Measurements from ENCODE around the gene ZSCAN18. TPM values are rescaled to one million over a fixed set of nuclear protein-coding genes. Genes with fewer than 3 reads are reported as not detected.

ZSCAN18 gene
- total RNA-seq, 2 experiments from 2014 or later: 27.0 to 31.7 TPM

GRCh38 chr19:58079792-58080191, 18.2 kb downstream of the ZSCAN18 start:
- H3K9me3 Mint-ChIP-seq: peaks cover 41% of the 10 kb centered on the region
- no peak for TF ChIP-seq CTCF (IDR thresholded peaks at IDR 0.05)
- ChIA-PET POLR2A (no interaction called here), CTCF (interaction anchor here (1.0 kb wide), 1 partner anchor 58 kb away, joined by 3 read pairs; no protein-coding TSS in a partner anchor)
- no peak for ATAC-seq
- H3K36me3 Mint-ChIP-seq (ENCODE audit: low read depth): peaks cover 37% of the 10 kb centered on the region
- H3K4me1 Mint-ChIP-seq (ENCODE audit: low read depth): no peaks in the 10 kb centered on the region
- no peak overlapping the region for H3K27ac Mint-ChIP-seq
- no peak for DNase-seq
- H3K4me3 Mint-ChIP-seq: no peak overlapping the region
- no peaks in the 10 kb centered on the region for H3K27me3 Mint-ChIP-seq
- intact Hi-C loops (cut with micrococcal nuclease): no loop called here

GRCh38 chr19:58067240-58067912, 30.7 kb downstream of the ZSCAN18 start:
- no peak for TF ChIP-seq CTCF (IDR thresholded peaks at IDR 0.05)
- no peak for ATAC-seq
- H3K27me3 Mint-ChIP-seq: no peaks in the 10 kb centered on the region
- intact Hi-C loops (cut with micrococcal nuclease): no loop called here
- peaks cover 64% of the 10 kb centered on the region for H3K9me3 Mint-ChIP-seq
- H3K4me1 Mint-ChIP-seq (ENCODE audit: low read depth): no peaks in the 10 kb centered on the region
- no peak overlapping the region for H3K27ac Mint-ChIP-seq
- CTCF ChIA-PET: no interaction called here
- DNase-seq: no peak
- H3K4me3 Mint-ChIP-seq: no peak overlapping the region
- H3K36me3 Mint-ChIP-seq (ENCODE audit: low read depth): peaks cover 47% of the 10 kb centered on the region
- POLR2A ChIA-PET: interaction anchor here (0.7 kb wide), 1 partner anchor 8 kb away, joined by 3 read pairs; the partner anchor contains the start of gene ZNF135

GRCh38 chr19:58063712-58064111, 34.3 kb downstream of the ZSCAN18 start:
- ATAC-seq: no peak
- ChIA-PET POLR2A (no interaction called here), CTCF (no interaction called here)
- H3K27ac Mint-ChIP-seq: no peak overlapping the region
- DNase-seq: no peak
- H3K9me3 Mint-ChIP-seq: peaks cover 63% of the 10 kb centered on the region
- intact Hi-C loops (cut with micrococcal nuclease): no loop called here
- peaks cover 3% of the 10 kb centered on the region for H3K4me1 Mint-ChIP-seq (ENCODE audit: low read depth)
- H3K4me3 Mint-ChIP-seq: no peak overlapping the region
- peaks cover 2% of the 10 kb centered on the region for H3K27me3 Mint-ChIP-seq
- TF ChIP-seq CTCF (IDR thresholded peaks at IDR 0.05): no peak
- peaks cover 59% of the 10 kb centered on the region for H3K36me3 Mint-ChIP-seq (ENCODE audit: low read depth)

- DNase-seq (no peak), ATAC-seq (no peak)
- Mint-ChIP-seq H3K4me1 (ENCODE audit: low read depth) (peaks cover 3% of the 10 kb centered on the region), H3K27ac (no peak overlapping the region), H3K4me3 (peak overlapping the region; percentile 75), H3K9me3 (peaks cover 46% of the 10 kb centered on the region), H3K36me3 (ENCODE audit: low read depth) (peaks cover 38% of the 10 kb centered on the region), H3K27me3 (peaks cover 11% of the 10 kb centered on the region)
- ChIA-PET CTCF (no interaction called here), POLR2A (no interaction called here)
- no peak for TF ChIP-seq CTCF (IDR thresholded peaks at IDR 0.05)
- intact Hi-C loops (cut with micrococcal nuclease): no loop called here
Measured at GRCh38 chr19:58060231-58060630, 37.8 kb downstream of the ZSCAN18 start.

GRCh38 chr19:58059671-58060078, 38.4 kb downstream of the ZSCAN18 start:
- no peak for TF ChIP-seq CTCF (IDR thresholded peaks at IDR 0.05)
- intact Hi-C loops (cut with micrococcal nuclease): no loop called here
- Mint-ChIP-seq H3K4me3 (peak overlapping the region; percentile 75), H3K4me1 (ENCODE audit: low read depth) (peaks cover 3% of the 10 kb centered on the region), H3K27ac (peak overlapping the region; percentile 78), H3K36me3 (ENCODE audit: low read depth) (peaks cover 38% of the 10 kb centered on the region), H3K27me3 (peaks cover 15% of the 10 kb centered on the region), H3K9me3 (peaks cover 45% of the 10 kb centered on the region)
- no peak for DNase-seq
- ChIA-PET CTCF (interaction anchor here (0.9 to 1.2 kb wide), 2 partner anchors 38 to 96 kb away, joined by 3 to 5 read pairs; no protein-coding TSS in a partner anchor), POLR2A (interaction anchor here (0.8 kb wide), 1 partner anchor 8 kb away, joined by 3 read pairs; no protein-coding TSS in a partner anchor)
- peak; percentile 25 for ATAC-seq
